Measurements from ENCODE around the gene STRA8.
"Not testable (repeated sequence)": the region's sequence is repeated elsewhere in the genome, so short reads cannot be mapped to it uniquely, and the experiment has no call there.

STRA8 gene

DNA sequence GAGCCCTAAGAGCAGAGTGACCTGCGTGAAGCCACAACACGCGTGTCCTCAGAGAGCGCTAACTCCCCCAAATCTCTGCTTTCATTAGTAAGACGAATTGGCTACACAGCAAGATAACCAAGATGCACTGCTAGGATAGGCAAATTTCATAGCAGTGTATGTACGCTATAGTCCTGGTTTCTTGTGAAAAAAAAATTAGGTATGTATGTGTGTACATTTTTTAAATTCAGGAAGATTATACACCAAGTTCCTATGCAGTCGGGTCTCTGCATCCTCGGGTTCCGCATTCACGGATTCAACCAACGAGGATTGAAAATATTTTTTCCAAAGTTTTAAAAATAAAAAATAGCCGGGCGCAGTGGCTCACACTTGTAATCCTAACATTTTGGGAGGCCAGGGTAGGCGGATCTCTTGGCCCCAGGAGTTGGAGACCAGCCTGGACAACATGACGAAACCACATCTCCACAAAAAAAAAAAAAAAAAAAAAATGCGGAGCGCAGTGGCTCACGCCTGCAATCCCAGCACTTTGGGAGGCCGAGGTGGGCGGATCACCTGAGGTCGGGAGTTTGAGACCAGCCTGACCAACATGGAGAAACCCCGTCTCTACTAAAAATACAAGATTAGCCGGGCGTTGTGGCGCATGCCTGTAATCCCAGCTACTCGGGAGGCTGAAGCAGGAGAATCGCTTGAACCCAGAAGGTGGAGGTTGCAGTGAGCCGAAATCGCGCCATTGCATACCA lies 21.5 kb upstream of the STRA8 start:
- peak overlapping the region; percentile 81 for H3K27ac Mint-ChIP-seq
- not testable (repeated sequence) for H3K9me3 Mint-ChIP-seq (ENCODE audit: low read depth); H3K27me3 Mint-ChIP-seq; H3K36me3 Mint-ChIP-seq
- peak overlapping the region; percentile 96 for H3K4me3 Mint-ChIP-seq
- peaks cover 35% of the 10 kb centered on the region for H3K4me1 Mint-ChIP-seq (ENCODE audit: low read depth)

DNA sequence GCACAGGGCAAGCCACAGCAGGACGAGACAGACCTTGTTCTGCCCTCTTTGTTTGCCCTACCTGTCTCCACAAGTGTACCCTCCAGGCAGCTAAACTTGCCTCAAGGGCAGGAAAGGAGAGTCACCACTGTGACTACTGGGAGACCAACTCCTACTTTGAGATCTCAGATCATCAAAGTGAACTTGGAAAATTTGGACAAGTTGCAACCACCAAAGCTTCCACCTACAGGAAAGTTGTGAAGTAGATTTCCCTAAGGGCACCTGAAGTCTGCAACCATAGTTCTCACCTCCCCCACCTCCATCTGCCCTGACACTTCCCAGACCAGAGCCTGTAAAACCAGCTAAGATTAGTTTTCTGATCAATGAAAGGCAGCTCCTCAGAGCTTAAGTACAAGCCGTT lies 19.8 kb upstream of the STRA8 start:
- Mint-ChIP-seq H3K4me1 (ENCODE audit: low read depth) (peaks cover 20% of the 10 kb centered on the region), H3K9me3 (ENCODE audit: low read depth) (no peaks in the 10 kb centered on the region), H3K4me3 (no peak overlapping the region), H3K27me3 (peaks cover 6% of the 10 kb centered on the region), H3K36me3 (no peaks in the 10 kb centered on the region), H3K27ac (no peak overlapping the region)

DNA sequence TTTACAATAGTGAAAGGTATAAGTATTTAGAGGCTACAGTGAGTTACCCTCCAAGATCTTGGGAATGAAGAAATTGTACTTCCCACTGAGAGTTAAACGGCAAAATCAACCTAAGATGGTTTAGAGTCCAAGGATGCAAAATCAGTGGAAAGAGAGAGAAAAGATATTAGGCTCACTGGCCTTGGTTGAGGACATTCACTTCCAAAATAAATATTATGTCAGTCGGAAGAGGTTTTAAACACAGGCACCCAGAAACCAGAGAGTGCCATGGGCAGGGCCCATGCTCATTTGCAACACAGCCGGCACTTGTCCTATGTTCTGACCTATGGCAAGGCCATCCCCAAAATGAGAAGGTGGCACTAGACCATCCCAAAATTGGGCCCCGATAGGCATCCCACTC lies 18.5 kb upstream of the STRA8 start:
- H3K9me3 Mint-ChIP-seq (ENCODE audit: low read depth): no peaks in the 10 kb centered on the region
- H3K4me1 Mint-ChIP-seq (ENCODE audit: low read depth): peaks cover 11% of the 10 kb centered on the region
- peaks cover 6% of the 10 kb centered on the region for H3K27me3 Mint-ChIP-seq
- H3K4me3 Mint-ChIP-seq: no peak overlapping the region
- H3K36me3 Mint-ChIP-seq: no peaks in the 10 kb centered on the region
- H3K27ac Mint-ChIP-seq: no peak overlapping the region

DNA sequence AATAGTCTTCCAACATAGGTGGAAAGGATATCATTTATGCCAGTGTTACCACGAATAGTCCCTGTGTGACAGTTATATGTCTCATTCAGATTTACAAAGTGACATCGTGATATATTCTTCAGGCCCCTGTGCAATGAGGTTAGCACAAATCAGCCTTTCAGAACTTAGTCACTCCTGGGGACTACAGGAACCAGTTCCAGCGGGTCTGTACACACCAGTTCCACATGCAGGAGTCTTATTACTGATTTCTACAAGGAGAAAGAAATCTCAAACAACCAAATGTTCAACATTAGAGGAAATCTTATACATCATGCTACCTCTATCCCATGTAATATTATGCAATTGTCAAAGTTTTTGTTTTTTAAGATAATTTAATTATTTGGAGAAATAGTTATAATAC lies 17.9 kb upstream of the STRA8 start:
- Mint-ChIP-seq H3K27ac (no peak overlapping the region), H3K36me3 (no peaks in the 10 kb centered on the region), H3K4me1 (ENCODE audit: low read depth) (peaks cover 5% of the 10 kb centered on the region), H3K9me3 (ENCODE audit: low read depth) (no peaks in the 10 kb centered on the region), H3K4me3 (no peak overlapping the region), H3K27me3 (peaks cover 6% of the 10 kb centered on the region)

DNA sequence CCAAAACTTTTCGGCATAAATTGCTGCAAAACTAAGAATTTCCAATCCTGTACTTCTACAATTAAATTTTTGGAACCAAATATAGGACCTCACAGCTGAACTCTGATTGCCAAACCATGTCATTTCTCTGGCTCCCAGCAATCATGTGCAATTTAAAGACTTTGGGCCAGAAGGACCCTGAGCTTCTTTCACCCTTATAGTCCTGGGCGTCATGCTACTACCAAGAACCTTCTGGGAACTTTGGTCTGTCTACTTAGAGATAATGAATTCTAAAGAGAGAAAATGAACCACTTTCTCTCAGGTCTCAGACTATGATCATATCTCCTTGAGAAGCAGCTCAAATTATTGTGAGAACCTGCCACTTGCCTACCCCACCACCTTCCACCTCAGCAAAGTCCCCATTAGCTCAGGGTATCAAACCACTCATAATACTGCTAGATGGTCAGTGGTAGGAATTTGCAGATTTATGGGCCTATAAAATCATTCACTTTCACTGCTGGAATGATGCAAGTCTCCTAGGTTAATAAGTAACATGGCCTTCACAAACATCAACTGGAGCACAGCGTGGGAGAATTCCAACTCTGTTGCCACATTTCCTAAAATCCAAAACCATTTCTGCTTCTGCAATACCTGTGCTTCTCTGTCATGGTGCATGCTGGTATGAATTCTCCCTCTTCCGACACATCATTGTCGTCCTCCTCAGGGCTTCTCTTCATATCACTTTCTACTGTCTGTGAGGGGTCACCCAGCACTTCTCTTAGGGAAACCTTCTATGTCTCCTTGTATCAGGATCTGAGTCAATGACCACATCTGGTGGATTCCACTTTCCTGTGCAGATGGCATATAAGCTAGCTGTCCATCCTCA lies 15.8 kb upstream of the STRA8 start:
- no peak overlapping the region for H3K27ac Mint-ChIP-seq
- H3K4me3 Mint-ChIP-seq: no peak overlapping the region
- peaks cover 3% of the 10 kb centered on the region for H3K9me3 Mint-ChIP-seq (ENCODE audit: low read depth)
- peaks cover 3% of the 10 kb centered on the region for H3K36me3 Mint-ChIP-seq
- no peaks in the 10 kb centered on the region for H3K4me1 Mint-ChIP-seq (ENCODE audit: low read depth)
- peaks cover 6% of the 10 kb centered on the region for H3K27me3 Mint-ChIP-seq

DNA sequence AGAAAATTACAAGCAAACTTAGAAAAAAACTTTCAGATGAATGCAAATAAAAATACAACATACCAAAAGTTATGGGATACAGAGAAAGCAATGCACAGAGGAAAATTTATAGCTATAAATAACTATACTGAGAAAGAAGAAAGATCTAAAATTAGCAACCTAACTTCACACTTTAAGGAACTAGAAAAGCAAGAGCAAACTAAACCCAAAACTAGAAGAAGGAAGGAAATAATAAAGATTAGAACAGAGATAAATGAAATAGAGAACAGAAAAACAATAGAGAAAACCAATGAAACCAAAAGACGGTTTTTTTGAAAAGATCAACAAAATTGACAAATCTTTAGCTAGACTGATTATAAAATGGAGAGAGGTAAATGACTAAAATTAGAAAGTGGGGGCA lies 9.6 kb upstream of the STRA8 start:
- H3K4me1 Mint-ChIP-seq (ENCODE audit: low read depth): peaks cover 11% of the 10 kb centered on the region
- peaks cover 15% of the 10 kb centered on the region for H3K9me3 Mint-ChIP-seq (ENCODE audit: low read depth)
- peaks cover 3% of the 10 kb centered on the region for H3K36me3 Mint-ChIP-seq
- no peak overlapping the region for H3K4me3 Mint-ChIP-seq
- no peaks in the 10 kb centered on the region for H3K27me3 Mint-ChIP-seq
- H3K27ac Mint-ChIP-seq: no peak overlapping the region

DNA sequence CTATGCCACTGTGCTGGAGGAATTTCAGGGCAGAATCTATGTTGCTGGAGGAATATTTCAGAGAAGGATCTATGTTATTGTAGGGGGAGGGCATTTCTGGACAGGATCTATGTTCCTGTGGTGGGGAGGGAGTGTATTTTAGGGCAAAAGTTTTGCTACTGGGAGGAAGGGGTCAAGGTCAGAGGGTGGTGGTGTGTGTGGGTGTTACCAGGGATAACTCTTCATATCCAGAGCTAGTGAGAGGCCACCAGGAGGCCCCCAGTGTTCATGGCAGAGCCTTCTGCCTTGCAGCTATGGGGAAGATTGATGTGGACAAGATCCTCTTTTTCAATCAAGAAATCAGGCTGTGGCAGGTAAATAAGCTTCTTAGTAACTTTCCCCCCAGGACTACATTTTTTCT lies 2.0 kb upstream of the STRA8 start:
- Mint-ChIP-seq H3K4me3 (no peak overlapping the region), H3K4me1 (ENCODE audit: low read depth) (peaks cover 3% of the 10 kb centered on the region), H3K27me3 (no peaks in the 10 kb centered on the region), H3K9me3 (ENCODE audit: low read depth) (no peaks in the 10 kb centered on the region), H3K36me3 (no peaks in the 10 kb centered on the region), H3K27ac (no peak overlapping the region)

DNA sequence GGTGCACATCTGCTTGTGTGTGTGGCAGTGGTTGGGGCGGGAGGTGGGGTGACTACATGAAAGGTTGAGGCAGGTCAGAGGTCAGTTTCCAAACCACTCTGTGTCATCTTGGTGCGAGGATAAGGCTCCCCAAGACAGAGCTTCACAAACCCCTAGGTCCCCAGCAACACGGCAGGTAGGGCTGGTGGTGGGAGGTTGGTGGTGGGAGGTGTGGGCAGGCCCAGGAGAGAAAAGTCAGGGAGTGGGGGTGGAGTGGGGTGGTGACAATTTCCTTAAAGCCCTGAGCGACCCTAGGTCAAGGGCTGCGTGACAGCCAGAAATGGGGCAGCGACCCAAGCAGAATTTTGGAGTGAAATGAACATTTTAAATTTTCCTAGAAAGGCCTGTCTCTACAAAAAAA lies 1.6 kb upstream of the STRA8 start:
- no peaks in the 10 kb centered on the region for H3K36me3 Mint-ChIP-seq
- no peak overlapping the region for H3K4me3 Mint-ChIP-seq
- no peak overlapping the region for H3K27ac Mint-ChIP-seq
- no peaks in the 10 kb centered on the region for H3K9me3 Mint-ChIP-seq (ENCODE audit: low read depth)
- H3K4me1 Mint-ChIP-seq (ENCODE audit: low read depth): peaks cover 6% of the 10 kb centered on the region
- no peaks in the 10 kb centered on the region for H3K27me3 Mint-ChIP-seq

DNA sequence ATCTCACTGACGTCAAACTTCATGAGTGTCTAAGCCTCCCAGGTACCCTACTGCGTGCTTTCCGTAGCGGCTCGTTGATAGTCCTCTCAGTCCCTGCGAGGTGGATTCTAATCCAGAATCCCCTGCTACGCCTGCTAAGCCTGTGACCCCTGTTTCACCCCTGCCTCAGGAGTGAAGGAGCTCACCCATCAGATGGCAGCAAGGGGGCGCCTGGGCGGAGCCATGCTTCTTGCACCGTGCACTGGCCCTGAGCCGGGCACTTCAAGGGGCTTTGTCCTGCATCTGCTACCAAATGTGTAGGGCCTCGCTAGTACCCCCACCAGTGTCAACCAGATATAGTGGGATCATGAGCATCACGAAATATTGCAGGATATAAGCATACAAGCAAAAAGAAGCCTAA lies 918 bp upstream of the STRA8 start:
- Mint-ChIP-seq H3K9me3 (ENCODE audit: low read depth) (no peaks in the 10 kb centered on the region), H3K36me3 (no peaks in the 10 kb centered on the region), H3K27me3 (no peaks in the 10 kb centered on the region), H3K4me3 (no peak overlapping the region), H3K4me1 (ENCODE audit: low read depth) (peaks cover 6% of the 10 kb centered on the region), H3K27ac (no peak overlapping the region)

DNA sequence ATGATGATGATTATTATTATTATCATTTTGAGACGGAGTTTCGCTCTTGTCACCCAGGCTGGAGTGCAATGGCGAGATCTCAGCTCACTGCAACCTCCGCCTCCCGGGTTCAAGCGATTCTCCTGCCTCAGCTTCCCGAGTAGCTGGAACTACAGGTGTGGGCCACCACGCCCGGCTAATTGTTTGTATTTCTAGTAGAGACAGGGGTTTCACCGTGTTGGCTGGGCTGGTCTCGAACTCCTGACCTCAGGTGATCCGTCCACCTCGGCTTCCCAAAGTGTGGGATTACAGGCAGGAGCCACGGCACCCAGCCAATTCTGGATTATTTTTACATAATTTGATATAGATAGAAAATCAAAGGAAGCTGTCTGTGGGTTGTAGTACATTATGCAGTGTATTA lies 457 bp downstream of the STRA8 start:
- H3K27me3 Mint-ChIP-seq; H3K27ac Mint-ChIP-seq; H3K9me3 Mint-ChIP-seq (ENCODE audit: low read depth); H3K36me3 Mint-ChIP-seq; H3K4me3 Mint-ChIP-seq; H3K4me1 Mint-ChIP-seq (ENCODE audit: low read depth): not testable (repeated sequence)

DNA sequence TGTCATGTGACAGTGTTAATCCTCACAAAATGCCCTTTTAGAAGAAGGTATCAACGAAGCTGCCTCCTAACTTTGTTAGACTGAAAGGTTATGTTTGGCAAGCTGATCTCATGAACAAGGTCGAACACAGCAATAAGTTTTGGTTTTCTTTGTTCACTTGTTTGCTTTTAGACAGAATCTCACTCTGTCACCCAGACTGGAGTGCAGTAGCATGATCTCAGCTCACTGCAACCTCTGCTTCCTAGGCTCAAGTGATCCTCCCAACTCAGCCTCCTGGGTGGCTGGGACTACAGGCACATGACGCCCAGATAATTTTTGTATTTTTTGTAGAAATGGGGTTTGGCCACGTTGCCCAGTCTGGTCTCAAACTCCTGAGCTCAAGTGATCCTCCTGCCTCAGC lies 1.1 kb downstream of the STRA8 start:
- H3K36me3 Mint-ChIP-seq: no peaks in the 10 kb centered on the region

DNA sequence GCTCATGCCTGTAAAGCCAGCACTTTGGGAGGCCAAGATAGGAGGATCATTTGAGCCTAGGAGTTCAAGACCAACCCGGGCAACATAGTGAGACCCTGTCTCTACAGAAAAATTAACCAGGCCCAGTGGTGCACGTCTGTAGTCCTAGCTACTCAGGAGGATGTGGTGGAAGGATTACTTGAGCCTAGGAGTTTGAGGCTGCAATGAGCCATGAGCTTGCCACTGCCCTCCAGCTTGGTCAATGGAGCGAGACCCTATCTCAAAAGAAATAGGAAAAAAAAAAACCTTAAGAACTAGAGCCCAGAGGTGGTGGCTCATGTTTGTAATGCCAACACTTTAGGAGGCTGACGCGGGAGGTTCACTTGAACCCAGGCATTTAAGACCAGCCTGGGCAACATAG lies 2.2 kb downstream of the STRA8 start:
- Mint-ChIP-seq H3K9me3 (ENCODE audit: low read depth) (no peaks in the 10 kb centered on the region), H3K36me3 (no peaks in the 10 kb centered on the region), H3K4me1 (ENCODE audit: low read depth) (peaks cover 6% of the 10 kb centered on the region), H3K27me3 (no peaks in the 10 kb centered on the region), H3K4me3 (no peak overlapping the region), H3K27ac (no peak overlapping the region)

More for the DNA sequence above, 1.1 kb downstream of the STRA8 start:
- H3K9me3 Mint-ChIP-seq (ENCODE audit: low read depth): no peaks in the 10 kb centered on the region
- no peak overlapping the region for H3K27ac Mint-ChIP-seq
- H3K27me3 Mint-ChIP-seq: no peaks in the 10 kb centered on the region
- H3K4me1 Mint-ChIP-seq (ENCODE audit: low read depth): peaks cover 6% of the 10 kb centered on the region
- no peak overlapping the region for H3K4me3 Mint-ChIP-seq

DNA sequence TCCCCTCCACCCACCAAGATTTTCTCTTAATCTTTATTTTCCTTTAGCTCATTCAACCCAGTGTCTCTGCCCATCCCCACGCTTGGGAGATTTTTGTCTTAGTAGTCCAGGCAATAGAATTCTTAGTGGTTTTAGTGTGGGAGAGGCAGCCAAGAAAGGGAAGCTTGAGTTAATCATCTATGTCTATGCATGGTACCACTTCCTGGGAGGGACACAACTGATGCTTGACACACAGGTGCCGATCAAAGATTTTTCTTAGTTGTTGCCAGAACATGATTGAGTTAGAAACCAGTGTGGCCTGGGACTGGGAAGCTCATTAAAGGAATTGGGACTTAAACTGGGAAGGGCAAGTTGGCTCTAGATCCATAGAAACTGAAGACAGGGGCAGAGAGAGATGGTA lies 3.1 kb downstream of the STRA8 start:
- no peak overlapping the region for H3K4me3 Mint-ChIP-seq
- no peak overlapping the region for H3K27ac Mint-ChIP-seq
- H3K4me1 Mint-ChIP-seq (ENCODE audit: low read depth): peaks cover 6% of the 10 kb centered on the region
- no peaks in the 10 kb centered on the region for H3K27me3 Mint-ChIP-seq
- no peaks in the 10 kb centered on the region for H3K36me3 Mint-ChIP-seq
- no peaks in the 10 kb centered on the region for H3K9me3 Mint-ChIP-seq (ENCODE audit: low read depth)

DNA sequence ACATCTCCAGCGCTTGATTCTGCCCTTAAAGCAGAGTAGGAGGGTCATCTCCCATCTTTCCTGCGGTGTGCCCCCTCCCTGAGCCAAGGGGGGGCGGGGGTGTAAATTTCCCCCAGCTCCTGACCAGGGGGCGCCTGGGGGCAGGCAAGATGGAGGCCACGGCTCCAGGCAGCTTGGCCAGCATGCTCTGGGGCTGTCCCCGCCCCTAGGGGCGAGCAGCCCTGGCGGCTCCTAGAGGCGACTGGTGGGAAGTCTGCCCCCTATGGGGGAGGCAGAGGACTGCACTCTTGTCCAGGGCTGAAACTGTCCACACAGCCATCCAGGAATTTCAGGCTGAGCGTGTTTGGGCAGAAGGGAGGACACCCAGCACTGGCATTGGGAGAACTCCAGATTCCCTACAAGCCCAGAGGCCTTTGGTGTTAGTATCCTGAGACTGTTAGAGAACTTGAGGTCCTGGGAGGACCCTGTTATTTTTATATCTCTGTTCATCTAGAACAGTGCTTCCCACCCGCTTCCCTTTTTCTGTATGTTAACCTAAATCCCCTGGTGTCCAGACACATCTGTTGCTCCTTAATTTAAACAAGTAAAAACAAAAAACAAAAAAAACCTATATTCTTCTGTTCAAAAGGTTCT lies 4.6 kb downstream of the STRA8 start:
- no peaks in the 10 kb centered on the region for H3K27me3 Mint-ChIP-seq
- no peaks in the 10 kb centered on the region for H3K36me3 Mint-ChIP-seq
- H3K4me1 Mint-ChIP-seq (ENCODE audit: low read depth): peaks cover 6% of the 10 kb centered on the region
- H3K4me3 Mint-ChIP-seq: no peak overlapping the region
- no peaks in the 10 kb centered on the region for H3K9me3 Mint-ChIP-seq (ENCODE audit: low read depth)
- no peak overlapping the region for H3K27ac Mint-ChIP-seq

DNA sequence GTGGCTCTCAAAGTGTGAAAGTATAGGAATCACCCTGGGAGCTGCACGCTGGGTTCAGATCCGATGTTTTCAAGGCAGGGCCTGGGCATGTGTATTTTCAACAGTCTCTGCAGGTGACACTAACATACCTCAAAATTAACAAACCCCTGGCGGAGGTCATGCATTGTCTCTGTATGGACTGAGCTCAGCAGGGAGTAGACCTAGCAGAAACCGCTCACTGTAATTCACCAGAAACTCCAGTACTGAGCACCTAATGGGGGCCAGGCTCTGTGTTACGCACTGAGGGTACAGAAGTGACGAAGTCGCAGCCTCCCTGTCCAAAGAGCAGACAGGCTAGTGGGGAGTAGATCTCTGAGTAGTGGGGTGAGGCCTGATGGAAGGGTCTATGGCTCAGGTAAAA lies 5.6 kb downstream of the STRA8 start:
- Mint-ChIP-seq H3K4me3 (no peak overlapping the region), H3K36me3 (no peaks in the 10 kb centered on the region), H3K27me3 (no peaks in the 10 kb centered on the region)

More for the DNA sequence above, 5.6 kb downstream of the STRA8 start:
- peaks cover 6% of the 10 kb centered on the region for H3K4me1 Mint-ChIP-seq (ENCODE audit: low read depth)
- no peak overlapping the region for H3K27ac Mint-ChIP-seq
- H3K9me3 Mint-ChIP-seq (ENCODE audit: low read depth): no peaks in the 10 kb centered on the region
